Activated CD4-positive, alpha-beta T cell treated with anti-CD3 and anti-CD28 coated beads, Interleukin-2, amount 50 U/mL, for 4 hours (primary cell): ENCODE data around the gene TCF7L2.

Experiments used
- DNase-seq, 2 experiments: peaks; one replicate each; pipeline ENCODE4 v3.0.0-alpha.2; 2020

The TCF7L2 gene

DNA sequence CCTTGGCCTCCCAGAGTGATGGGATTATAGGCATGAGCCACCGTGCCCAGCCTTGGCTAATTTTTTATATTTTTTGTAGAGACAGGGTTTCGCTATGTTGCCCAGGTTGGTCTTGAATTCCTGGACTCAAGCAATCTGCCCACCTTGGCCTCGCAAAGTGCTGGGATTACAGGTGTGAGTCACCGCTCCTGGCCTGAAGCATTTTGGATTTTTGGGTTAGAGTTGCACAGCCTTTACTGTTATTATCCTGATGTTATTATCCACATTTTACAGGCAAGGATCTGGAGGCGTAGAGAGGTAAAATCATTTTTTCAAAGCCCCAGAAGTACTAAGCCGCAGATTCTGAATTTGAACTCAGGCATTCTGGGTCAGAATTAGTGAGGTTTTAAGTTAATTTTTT lies 75.4 kb downstream of the TCF7L2 start:
- DNase-seq: no peak

DNA sequence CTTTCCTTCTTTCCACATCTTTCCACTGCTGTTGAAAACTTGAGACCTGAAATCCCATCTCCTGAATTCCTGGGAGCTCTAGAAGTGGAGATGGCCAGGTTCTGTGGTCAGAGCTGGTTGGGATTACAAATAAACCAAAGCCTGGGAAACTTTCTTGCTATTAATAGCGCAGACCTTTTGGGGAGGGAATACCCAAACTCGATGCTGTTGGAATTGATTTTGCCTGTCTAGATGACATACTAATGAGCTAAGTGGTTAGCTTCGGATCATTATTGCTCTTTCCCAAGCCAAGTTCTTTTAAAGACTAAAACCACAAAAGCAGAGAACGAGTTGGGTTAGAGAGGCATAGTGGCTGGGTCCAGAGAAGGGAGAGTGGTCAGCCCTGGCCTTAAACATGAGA lies 76.6 kb downstream of the TCF7L2 start:
- DNase-seq: no peak

DNA sequence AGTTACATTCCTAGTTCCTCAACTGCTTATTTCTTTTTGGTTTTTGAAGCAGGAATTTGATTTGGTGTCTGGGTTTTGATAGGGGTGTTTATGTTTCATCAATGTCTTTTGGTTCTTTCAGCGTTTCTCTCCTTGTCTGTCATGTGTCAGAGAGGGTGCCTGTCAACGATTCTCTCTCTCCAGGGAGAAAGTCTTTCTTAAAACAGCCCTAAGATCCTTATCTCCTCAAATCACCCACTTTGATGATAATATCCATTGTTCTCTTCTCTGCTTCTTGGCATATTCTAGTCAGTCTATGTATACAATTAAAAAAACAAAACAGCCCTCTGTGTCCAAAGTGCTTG lies 77.2 kb downstream of the TCF7L2 start:
- no peak for DNase-seq

- DNase-seq: no peak
Observed at GRCh38 chr10:113027574-113028455, 77.8 kb downstream of the TCF7L2 start.

GRCh38 chr10:113028456-113029440 lies 78.7 kb downstream of the TCF7L2 start:
- DNase-seq: no peak

DNA sequence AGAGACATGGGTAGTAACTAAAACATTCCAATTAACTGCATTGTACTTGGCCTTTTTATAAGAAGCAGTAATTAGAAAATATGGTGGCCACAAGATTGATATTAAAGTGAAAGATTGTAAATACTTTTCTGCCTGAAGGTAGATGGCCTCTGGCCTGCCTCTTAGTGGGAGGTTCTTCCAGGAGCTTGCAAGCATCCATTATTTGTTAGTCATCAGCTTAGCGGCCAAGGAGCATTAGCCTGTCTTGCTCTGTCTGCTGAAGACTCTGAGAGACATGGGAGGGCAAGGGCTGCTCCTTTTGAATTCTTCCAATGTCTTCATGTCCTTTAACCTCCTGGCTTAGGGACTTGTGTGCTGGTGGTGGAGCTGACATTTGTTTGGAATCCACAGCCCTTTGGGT lies 80.4 kb downstream of the TCF7L2 start:
- DNase-seq: no peak

- DNase-seq: no peak
Observed at GRCh38 chr10:113031147-113031546, 81.1 kb downstream of the TCF7L2 start.

GRCh38 chr10:113033991-113034390 lies 83.9 kb downstream of the TCF7L2 start:
- DNase-seq: no peak

DNA sequence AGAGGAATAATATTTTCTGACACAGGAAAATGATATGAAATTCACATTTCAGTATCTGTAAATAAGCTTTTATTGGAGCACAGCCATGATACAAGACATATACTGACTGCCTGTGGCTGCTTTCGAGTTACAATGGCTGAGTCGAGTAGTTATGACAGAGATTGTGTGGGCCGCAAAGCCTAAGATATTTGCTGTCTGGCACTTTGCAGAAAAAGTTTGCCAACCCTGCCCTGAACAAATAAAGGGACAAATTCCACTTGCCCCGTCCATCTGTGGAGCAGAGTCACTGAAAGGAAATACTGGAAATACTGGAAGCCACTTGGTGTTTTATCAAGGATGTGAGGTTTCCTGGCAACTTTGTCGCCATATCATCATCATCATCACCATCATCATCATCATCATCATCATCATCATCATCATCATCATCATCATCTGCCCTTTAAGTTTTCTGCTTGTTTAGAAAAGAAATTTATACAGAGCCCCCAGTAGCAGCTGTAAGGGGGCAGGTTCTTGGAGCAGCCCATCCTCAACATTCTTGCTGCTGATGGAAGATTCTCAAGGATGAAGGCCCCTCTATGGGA lies 85.8 kb downstream of the TCF7L2 start:
- no peak for DNase-seq

DNA sequence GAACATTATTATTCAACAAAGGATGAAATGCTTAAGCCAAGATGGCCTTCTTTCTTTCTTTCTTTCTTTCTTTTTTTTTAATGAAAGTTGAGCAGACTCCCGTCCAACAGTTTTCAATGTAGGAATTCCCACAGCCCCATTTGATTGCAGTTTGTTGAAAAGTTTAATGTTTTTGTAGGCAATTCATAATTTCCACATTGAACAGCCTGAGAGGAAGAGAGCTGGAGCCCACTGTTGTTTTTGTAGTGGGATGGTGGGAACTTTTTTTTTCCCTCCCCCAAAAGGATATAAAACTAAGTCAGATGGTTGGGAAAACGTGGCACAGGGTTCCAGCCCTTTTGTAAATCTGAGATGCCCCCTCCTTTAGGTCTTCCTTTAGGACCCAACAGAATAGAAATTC lies 86.6 kb downstream of the TCF7L2 start:
- DNase-seq: no peak

DNA sequence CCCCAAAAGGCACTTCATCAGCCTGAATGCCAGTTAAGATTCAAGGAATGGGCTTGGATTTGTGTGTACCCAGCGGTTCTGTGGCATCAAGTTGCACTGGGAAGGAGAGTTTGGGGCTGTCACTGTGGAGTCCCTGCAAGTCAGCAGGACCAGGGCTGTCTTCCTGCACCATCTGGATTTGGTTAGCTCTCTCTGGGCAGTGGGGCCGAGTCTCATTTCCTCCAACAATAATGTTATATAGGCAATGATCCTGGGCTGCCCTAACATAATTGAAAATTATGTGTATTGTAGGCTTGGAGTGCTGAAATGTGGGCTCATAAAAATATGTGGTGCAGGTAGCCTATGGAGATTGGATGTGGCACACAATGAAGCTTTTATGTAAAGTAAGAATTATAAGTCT lies 87.2 kb downstream of the TCF7L2 start:
- no peak for DNase-seq

DNA sequence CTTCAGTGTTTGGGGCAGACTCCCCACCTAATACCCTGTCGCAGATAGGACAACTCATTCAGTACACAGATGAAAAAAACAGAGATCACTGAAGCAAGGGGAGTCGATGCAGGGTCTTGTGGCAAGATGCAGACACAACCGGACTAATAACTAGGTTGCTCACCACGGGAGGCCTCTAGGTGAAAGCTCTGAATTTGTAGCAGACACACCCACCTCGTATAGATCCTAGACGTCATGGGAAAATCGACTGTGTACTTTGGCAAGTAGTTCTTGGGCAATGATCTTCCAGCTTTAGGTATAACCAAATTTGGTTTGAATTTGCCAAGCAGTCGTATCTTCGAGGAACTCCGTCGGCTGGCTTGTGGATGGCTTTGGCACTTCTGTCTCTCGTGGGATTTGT lies 88.1 kb downstream of the TCF7L2 start:
- DNase-seq: no peak

DNA sequence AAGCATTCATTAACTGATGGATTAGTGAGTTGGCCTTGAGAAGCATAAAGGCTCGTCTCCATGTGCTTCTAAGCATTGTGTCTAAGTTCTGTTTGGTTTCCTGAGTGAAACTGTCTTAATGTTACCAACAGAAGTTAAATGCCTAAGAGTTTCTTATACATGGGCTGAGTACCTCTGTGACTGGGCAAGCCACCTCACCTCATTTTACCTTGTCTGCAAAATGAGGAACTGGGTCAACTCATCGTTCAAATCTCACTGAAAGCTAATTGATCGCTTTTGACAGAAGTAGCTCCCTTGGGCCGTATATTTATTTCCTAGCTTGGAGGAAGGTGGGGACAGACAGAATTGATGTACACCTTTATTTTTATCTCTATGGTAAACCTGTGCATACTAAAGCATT lies 88.9 kb downstream of the TCF7L2 start:
- DNase-seq: no peak

- no peak for DNase-seq
Observed at GRCh38 chr10:113041324-113041723, 91.3 kb downstream of the TCF7L2 start.

GRCh38 chr10:113041841-113042750 lies 92.0 kb downstream of the TCF7L2 start:
- no peak for DNase-seq

- DNase-seq: no peak
Observed at GRCh38 chr10:113042868-113043267, 92.8 kb downstream of the TCF7L2 start.

GRCh38 chr10:113044016-113044755 lies 94.1 kb downstream of the TCF7L2 start:
- no peak for DNase-seq

- DNase-seq: no peak
Observed at GRCh38 chr10:113045147-113046055, 95.4 kb downstream of the TCF7L2 start.

- DNase-seq: no peak
Observed at GRCh38 chr10:113047151-113047550, 97.1 kb downstream of the TCF7L2 start.

DNA sequence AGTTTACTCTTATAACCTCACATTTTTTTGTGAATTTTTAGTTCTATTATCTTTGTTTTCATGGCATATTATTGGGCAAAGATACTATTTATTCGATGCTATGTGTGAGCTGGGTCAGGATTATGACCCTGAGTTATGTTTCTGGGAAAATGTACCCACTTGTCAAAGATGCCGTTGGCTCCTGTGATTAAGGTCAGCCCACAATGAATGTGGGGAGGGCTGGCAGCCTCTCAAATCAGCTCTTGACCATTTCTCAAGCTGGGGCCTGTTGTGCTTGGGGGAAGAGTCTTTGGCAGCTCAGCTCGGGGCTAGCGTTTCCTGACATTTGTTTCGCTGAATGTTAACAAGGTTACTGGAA lies 97.5 kb downstream of the TCF7L2 start:
- no peak for DNase-seq
